C4-2B (cell line): ENCODE measurements around the gene SLMAP.

ENCODE experiments used
- ZFX ChIP-seq: fragments of 450-650 bp; IDR thresholded peaks from 2 replicates; pipeline ENCODE4 v1.6.1; 2017
- TF ChIP-seq, protein P1 (sequence below): fragments of 450-650 bp; conservative IDR thresholded peaks from 2 replicates; pipeline ENCODE4 v1.5.1; 2017; ENCODE audit warnings: mild to moderate bottlenecking

DNA sequence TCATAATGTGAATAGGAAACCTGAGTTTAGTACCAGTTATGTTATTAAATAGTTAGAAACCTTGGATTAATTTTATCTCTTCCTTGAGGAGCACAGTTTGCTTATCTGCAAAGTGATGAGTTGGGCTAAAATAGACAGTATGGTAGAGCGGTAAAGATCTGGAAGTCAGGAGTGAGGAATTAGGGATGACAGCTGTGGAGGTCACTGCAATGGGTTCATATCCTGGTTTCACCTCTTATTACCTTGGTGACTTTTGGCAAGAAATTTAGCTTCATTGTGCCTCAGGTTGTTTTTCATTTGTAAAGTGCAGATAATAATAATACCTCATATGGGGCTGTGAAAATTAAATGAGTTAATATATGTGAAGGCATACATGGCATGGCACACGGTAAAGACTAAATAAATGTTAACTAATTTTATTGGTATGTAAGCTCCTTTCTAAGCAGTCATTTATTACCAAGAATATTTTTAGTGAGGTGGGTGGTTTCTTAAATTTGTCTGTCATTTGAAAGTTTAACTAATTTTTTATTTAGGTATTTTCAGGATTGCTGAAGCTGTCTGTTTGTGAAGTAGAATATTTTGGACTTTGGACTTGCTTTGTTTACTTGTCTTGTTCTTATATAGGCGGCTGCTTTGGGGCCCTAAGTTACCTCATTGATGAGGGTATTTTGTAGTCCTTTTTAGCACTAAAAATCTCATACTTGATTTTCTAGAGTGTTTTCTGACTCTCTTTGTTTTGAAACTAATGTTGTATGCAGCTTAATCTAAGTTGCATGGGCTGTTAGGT, 41.8 kb downstream of the SLMAP start:
- TF ChIP-seq, protein P1, sequence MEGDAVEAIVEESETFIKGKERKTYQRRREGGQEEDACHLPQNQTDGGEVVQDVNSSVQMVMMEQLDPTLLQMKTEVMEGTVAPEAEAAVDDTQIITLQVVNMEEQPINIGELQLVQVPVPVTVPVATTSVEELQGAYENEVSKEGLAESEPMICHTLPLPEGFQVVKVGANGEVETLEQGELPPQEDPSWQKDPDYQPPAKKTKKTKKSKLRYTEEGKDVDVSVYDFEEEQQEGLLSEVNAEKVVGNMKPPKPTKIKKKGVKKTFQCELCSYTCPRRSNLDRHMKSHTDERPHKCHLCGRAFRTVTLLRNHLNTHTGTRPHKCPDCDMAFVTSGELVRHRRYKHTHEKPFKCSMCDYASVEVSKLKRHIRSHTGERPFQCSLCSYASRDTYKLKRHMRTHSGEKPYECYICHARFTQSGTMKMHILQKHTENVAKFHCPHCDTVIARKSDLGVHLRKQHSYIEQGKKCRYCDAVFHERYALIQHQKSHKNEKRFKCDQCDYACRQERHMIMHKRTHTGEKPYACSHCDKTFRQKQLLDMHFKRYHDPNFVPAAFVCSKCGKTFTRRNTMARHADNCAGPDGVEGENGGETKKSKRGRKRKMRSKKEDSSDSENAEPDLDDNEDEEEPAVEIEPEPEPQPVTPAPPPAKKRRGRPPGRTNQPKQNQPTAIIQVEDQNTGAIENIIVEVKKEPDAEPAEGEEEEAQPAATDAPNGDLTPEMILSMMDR, result no peak
- no peak for TF ChIP-seq ZFX
